MCF 10A (cell line): ENCODE measurements around the gene OR1E2. TPM values are rescaled to one million over a fixed set of nuclear protein-coding genes. Genes with fewer than 3 reads are reported as not detected.

Experiments used
- Bru-seq: library from RNA; stranded (reverse); fragments of 400-500 nt; gene quantifications from one replicate; lab custom pipeline; 2021; lab: Mats Ljungman, UMichigan
- BruChase-seq, 2 experiments: library from RNA; stranded (reverse); fragments of 400-500 nt; gene quantifications; one replicate each; lab custom pipeline; 2021; lab: Mats Ljungman, UMichigan
- BruUV-seq: library from RNA; stranded (reverse); fragments of 400-500 nt; replicated peaks from 2 replicates; lab custom pipeline; 2021; lab: Mats Ljungman, UMichigan
- CTCF ChIA-PET: fragments of 300-600 bp; sonication (Branson Sonifier 250); formaldehyde crosslinking; extraction: SDS; loops from one replicate; lab custom pipeline; 2021; ENCODE audit warnings: antibody characterized with exemption, inconsistent platforms; lab: Yijun Ruan, JAX
- POLR2A ChIA-PET: fragments of 300-600, 350-650 bp; sonication (Branson Sonifier 250); formaldehyde crosslinking; extraction: SDS; loops from one replicate; lab custom pipeline; 2020; ENCODE audit warnings: antibody characterized with exemption, inconsistent platforms; lab: Yijun Ruan, JAX
- DNase-seq: peaks from one replicate; pipeline ENCODE4 v3.0.0-alpha.2; 2018; ENCODE audit not compliant: unreplicated experiment
- H3K27ac Mint-ChIP-seq: one replicate; pipeline ENCODE4 v1.8.0; 2022; ENCODE audit warnings: mild to moderate bottlenecking, low read depth, mixed read lengths; ENCODE audit not compliant: unreplicated experiment
- H3K27me3 Mint-ChIP-seq: one replicate; pipeline ENCODE4 v1.8.0; 2022; ENCODE audit warnings: mixed read lengths; ENCODE audit not compliant: insufficient read depth, unreplicated experiment
- H3K36me3 Mint-ChIP-seq: one replicate; pipeline ENCODE4 v1.8.0; 2022; ENCODE audit warnings: mild to moderate bottlenecking, moderate library complexity, mixed read lengths; ENCODE audit not compliant: insufficient read depth, unreplicated experiment
- H3K4me1 Mint-ChIP-seq: one replicate; pipeline ENCODE4 v1.8.0; 2022; ENCODE audit warnings: mixed read lengths; ENCODE audit not compliant: insufficient read depth, unreplicated experiment
- H3K4me3 Mint-ChIP-seq: one replicate; pipeline ENCODE4 v1.8.0; 2022; ENCODE audit warnings: mild to moderate bottlenecking, moderate library complexity, mixed read lengths; ENCODE audit not compliant: unreplicated experiment
- H3K9me3 Mint-ChIP-seq: one replicate; pipeline ENCODE4 v1.8.0; 2022; ENCODE audit warnings: mixed read lengths; ENCODE audit not compliant: unreplicated experiment
- intact Hi-C: fragments of 100-400 bp; cut with micrococcal nuclease; formaldehyde crosslinking; loops from 2 replicates; pipeline ENCODE4 v1.14.1; 2022
- long read RNA-seq: library from polyadenylated mRNA; stranded (forward); transcript quantifications from one replicate; pipeline ENCODE4 v2.0.0, GENCODE V29; 2022
- total RNA-seq: library from RNA; stranded (reverse); gene quantifications from 2 replicates; pipeline ENCODE4 v1.2.3, GENCODE V29; 2022
- TF ChIP-seq, protein P1 (sequence below): fragments of 200-600 bp; IDR thresholded peaks from one replicate; pipeline ENCODE4 v1.8.0; 2022; ENCODE audit warnings: antibody characterized with exemption, mild to moderate bottlenecking; ENCODE audit not compliant: unreplicated experiment

The OR1E2 gene
- total RNA-seq, result not detected in 2 replicates
- not detected for Bru-seq, nascent RNA
- percentile 18 among the genes with signal in this experiment for BruChase-seq, experiment 1, labeled RNA remaining after a 6-hour chase
- not detected for BruChase-seq, experiment 2, labeled RNA remaining after a 2-hour chase
- long read RNA-seq, result 0 reads

DNA sequence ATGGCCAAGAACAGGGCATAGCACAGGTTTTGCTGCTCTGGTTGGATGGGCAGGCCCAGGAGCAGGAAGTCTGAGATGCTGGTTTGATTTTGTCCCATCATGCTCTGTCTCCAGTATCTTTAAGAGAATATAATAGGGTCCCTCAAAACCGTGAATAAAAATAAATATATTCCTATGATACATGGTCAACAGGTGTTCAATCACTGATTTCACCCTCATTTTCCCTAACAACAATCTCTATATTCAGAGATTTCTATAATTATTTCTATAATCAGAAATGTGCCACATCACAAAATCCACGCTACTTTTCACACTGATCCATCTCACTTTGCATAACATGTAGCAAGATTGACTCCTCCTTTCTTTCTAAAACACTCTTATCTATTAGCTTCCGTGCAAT, at the start of gene OR1E2:
TSS of gene OR1E2 (minus strand) at position 101 of the 400 bp plus-strand sequence. CDS start at position 101, 0 bp downstream.
- intact Hi-C loops, result no loop called here
- H3K9me3 Mint-ChIP-seq, result peaks cover 11% of the 10 kb centered on the region
- H3K4me1 Mint-ChIP-seq, result no peaks in the 10 kb centered on the region
- TF ChIP-seq, protein P1, sequence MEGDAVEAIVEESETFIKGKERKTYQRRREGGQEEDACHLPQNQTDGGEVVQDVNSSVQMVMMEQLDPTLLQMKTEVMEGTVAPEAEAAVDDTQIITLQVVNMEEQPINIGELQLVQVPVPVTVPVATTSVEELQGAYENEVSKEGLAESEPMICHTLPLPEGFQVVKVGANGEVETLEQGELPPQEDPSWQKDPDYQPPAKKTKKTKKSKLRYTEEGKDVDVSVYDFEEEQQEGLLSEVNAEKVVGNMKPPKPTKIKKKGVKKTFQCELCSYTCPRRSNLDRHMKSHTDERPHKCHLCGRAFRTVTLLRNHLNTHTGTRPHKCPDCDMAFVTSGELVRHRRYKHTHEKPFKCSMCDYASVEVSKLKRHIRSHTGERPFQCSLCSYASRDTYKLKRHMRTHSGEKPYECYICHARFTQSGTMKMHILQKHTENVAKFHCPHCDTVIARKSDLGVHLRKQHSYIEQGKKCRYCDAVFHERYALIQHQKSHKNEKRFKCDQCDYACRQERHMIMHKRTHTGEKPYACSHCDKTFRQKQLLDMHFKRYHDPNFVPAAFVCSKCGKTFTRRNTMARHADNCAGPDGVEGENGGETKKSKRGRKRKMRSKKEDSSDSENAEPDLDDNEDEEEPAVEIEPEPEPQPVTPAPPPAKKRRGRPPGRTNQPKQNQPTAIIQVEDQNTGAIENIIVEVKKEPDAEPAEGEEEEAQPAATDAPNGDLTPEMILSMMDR, result no peak
- CTCF ChIA-PET, result no interaction called here
- no peak within 1 kb of the TSS for H3K27ac Mint-ChIP-seq
- no peak within 1 kb of the TSS for H3K4me3 Mint-ChIP-seq
- no peaks in the 10 kb centered on the region for H3K36me3 Mint-ChIP-seq
- BruUV-seq, result no TSS peak
- POLR2A ChIA-PET, result no interaction called here
- no peaks in the 10 kb centered on the region for H3K27me3 Mint-ChIP-seq
- no peak for DNase-seq

- intact Hi-C loops, result no loop called here
- H3K4me1 Mint-ChIP-seq, result no peaks in the 10 kb centered on the region
- TF ChIP-seq, protein P1, result no peak
- H3K9me3 Mint-ChIP-seq, result no peaks in the 10 kb centered on the region
- DNase-seq, result no peak
- no TSS peak for BruUV-seq
- H3K4me3 Mint-ChIP-seq, result no peak overlapping the region
- no peak overlapping the region for H3K27ac Mint-ChIP-seq
- POLR2A ChIA-PET, result no interaction called here
- H3K36me3 Mint-ChIP-seq, result peaks cover 6% of the 10 kb centered on the region
- H3K27me3 Mint-ChIP-seq, result peaks cover 54% of the 10 kb centered on the region
- CTCF ChIA-PET, result no interaction called here
These were observed 49.2 kb upstream of the OR1E2 start for GRCh38 chr17:3482852-3483251.

DNA sequence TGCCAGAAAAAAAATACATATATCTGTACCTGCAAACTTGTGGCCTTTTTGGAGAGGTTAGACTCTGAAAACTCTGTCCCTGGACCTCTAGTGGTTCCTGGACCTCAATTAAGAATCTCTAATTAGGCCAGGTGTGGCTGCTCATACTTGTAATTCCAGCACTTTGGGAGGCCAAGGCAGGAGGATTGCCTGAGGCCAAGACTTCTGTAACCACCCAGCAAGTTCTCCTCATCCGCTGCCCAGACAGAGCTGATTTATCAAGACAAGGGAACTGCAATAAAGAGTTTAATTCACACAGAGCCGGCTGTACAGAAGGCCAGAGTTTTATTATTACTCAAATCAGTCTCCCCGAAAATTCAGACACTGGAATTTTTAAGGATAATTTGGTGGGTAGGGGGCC, 46.3 kb upstream of the OR1E2 start:
- H3K27me3 Mint-ChIP-seq, result peaks cover 25% of the 10 kb centered on the region
- H3K4me3 Mint-ChIP-seq, result no peak overlapping the region
- H3K27ac Mint-ChIP-seq, result no peak overlapping the region
- POLR2A ChIA-PET, result no interaction called here
- no peaks in the 10 kb centered on the region for H3K9me3 Mint-ChIP-seq
- CTCF ChIA-PET, result no interaction called here
- peaks cover 14% of the 10 kb centered on the region for H3K4me1 Mint-ChIP-seq
- peaks cover under 1% of the 10 kb centered on the region for H3K36me3 Mint-ChIP-seq
- DNase-seq, result no peak
- intact Hi-C loops, result no loop called here
- TF ChIP-seq, protein P1, result no peak
- BruUV-seq, result no TSS peak

DNA sequence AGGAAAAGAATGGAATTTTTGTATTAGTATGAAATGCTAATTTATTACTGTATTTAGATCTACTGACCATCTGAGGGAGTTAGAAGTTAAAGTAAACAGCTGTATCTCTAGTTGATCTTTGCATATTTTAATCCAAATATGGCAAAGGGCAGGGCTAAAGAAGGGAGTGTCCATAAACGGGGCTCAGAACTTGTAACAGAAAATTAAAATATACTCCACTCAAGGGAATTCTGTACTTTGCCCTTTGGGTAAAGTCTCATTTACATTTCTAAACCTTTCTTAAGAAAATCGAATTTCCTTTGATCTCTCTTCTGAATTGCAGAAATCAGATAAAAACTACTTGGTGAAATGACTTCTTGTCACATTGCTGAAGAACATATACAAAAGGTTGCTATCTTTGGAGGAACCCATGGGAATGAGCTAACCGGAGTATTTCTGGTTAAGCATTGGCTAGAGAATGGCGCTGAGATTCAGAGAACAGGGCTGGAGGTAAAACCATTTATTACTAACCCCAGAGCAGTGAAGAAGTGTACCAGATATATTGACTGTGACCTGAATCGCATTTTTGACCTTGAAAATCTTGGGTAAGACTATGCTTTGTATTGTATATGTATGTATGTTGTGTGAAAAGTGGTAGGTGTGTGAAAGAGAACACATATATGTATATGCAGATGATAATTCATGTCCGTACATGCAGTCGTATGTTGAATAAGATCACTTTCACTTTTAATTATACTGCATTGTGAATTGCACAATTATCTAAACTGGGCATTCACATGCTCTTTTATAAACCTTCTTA, 42.4 kb upstream of the OR1E2 start, which contains the start of gene ASPA:
TSS of gene ASPA (plus strand) at position 186 of the 799 bp plus-strand sequence. CDS start at position 349, 163 bp downstream.
- Mint-ChIP-seq H3K9me3 (no peaks in the 10 kb centered on the region), H3K4me1 (peaks cover 14% of the 10 kb centered on the region), H3K27ac (peak within 1 kb of the TSS; percentile 43), H3K36me3 (no peaks in the 10 kb centered on the region), H3K27me3 (peaks cover 11% of the 10 kb centered on the region), H3K4me3 (peak within 1 kb of the TSS; percentile 71)
- ChIA-PET POLR2A (interaction anchor here (1.0 to 1.8 kb wide), 5 partner anchors 13 to 427 kb away, joined by 3 to 8 read pairs (median 4); partner anchors contain the start of gene TRPV3), CTCF (interaction anchor here (1.0 to 2.1 kb wide), 4 partner anchors 160 to 427 kb away, joined by 3 to 15 read pairs (median 3); partner anchors contain the start of gene CTNS)
- intact Hi-C loops, result loop anchor here (2.0 kb wide), 1 partner anchor 161 kb away; the partner anchor contains the start of genes CTNS and SHPK
- peak; percentile 18 for DNase-seq
- no TSS peak for BruUV-seq
- TF ChIP-seq, protein P1, result no peak
